Endothelial cell of umbilical vein (primary cell): ENCODE measurements around the gene TLCD3B. TPM values are rescaled to one million over a fixed set of nuclear protein-coding genes. Genes with fewer than 3 reads are reported as not detected.

Experiments
- BruUV-seq: library from RNA; stranded (reverse); fragments of 400-500 nt; replicated peaks from 2 replicates; lab custom pipeline; 2021; lab: Mats Ljungman, UMichigan
- CTCF ChIA-PET: fragments of 300-600, 350-600 bp; sonication (Branson Sonifier 250); formaldehyde crosslinking; loops from one replicate; lab custom pipeline; 2021; ENCODE audit warnings: antibody characterized with exemption, inconsistent platforms; lab: Charles Lee
- POLR2A ChIA-PET: fragments of 300-600, 350-600 bp; sonication (Branson Sonifier 250); formaldehyde crosslinking; loops from one replicate; lab custom pipeline; 2021; ENCODE audit warnings: antibody characterized with exemption, inconsistent platforms; lab: Charles Lee
- DNase-seq: peaks from one replicate; pipeline ENCODE4 v3.0.0-alpha.2; 2011; ENCODE audit warnings: low read depth, low spot score
- FAIRE-seq: peaks from 2 replicates; lab custom pipeline; 2011; peaks lifted over from hg19 to GRCh38; lab: Jason Lieb, UNC
- H2AFZ ChIP-seq: 2 replicates; pipeline ENCODE4 v1.6.0; 2012; ENCODE audit warnings: low read depth, low read length, control low read depth, inconsistent platforms
- H3K27ac ChIP-seq: 2 replicates; pipeline ENCODE4 v1.5.1; 2011; ENCODE audit warnings: low read depth, mild to moderate bottlenecking, control low read depth, low read length, moderate library complexity; ENCODE audit not compliant: insufficient read depth
- H3K27me3 ChIP-seq, 2 experiments: 2 replicates each; pipeline versions ENCODE4 v1.6.0 to v1.6.1; 2011; ENCODE audit warnings: low read length in 2 of 2, mixed read lengths in 1 of 2; ENCODE audit not compliant: control insufficient read depth in 2 of 2, insufficient read depth in 2 of 2
- H3K36me3 ChIP-seq, 2 experiments: 2 replicates in 1 of 2; 3 replicates in 1 of 2; pipeline ENCODE4 v1.5.1; 2011; ENCODE audit warnings: low read length in 2 of 2, mild to moderate bottlenecking in 1 of 2, moderate library complexity in 1 of 2; ENCODE audit not compliant: control insufficient read depth in 2 of 2, insufficient read depth in 2 of 2; ENCODE audit errors: extremely low read depth in 1 of 2
- H3K4me1 ChIP-seq: 3 replicates; pipeline ENCODE4 v1.5.1; 2011; ENCODE audit warnings: mild to moderate bottlenecking, low read length; ENCODE audit not compliant: control insufficient read depth, insufficient read depth; ENCODE audit errors: extremely low read depth
- H3K4me2 ChIP-seq: 2 replicates; pipeline ENCODE4 v1.6.1; 2011; ENCODE audit warnings: low read length, control low read depth, mixed read lengths; ENCODE audit not compliant: insufficient read depth
- H3K4me3 ChIP-seq, 3 experiments: fragments of 200-600 bp in 1 of 3; sonication (generic), shearing (Covaris generic) in 1 of 3; replicated peaks in 1 of 3; 2 replicates each; pipeline ENCODE4 v1.5.1; 2011 to 2016; ENCODE audit warnings: control low read depth in 3 of 3, low read length in 3 of 3, mild to moderate bottlenecking in 2 of 3, inconsistent platforms in 1 of 3, low read depth in 1 of 3, moderate library complexity in 1 of 3; ENCODE audit not compliant: insufficient read depth in 1 of 3
- H3K79me2 ChIP-seq: 2 replicates; pipeline ENCODE4 v1.6.0; 2012; ENCODE audit warnings: low read length, inconsistent platforms; ENCODE audit not compliant: control insufficient read depth, insufficient read depth
- H3K9ac ChIP-seq: replicated peaks from 2 replicates; pipeline ENCODE3; 2011; ENCODE audit warnings: low read length, control low read depth; ENCODE audit not compliant: insufficient read depth; ENCODE audit errors: extremely low read depth
- H3K9me1 ChIP-seq: replicated peaks from 3 replicates; pipeline ENCODE4 v1.6.0; 2011; ENCODE audit warnings: mild to moderate bottlenecking, low read length; ENCODE audit not compliant: control insufficient read depth, insufficient read depth; ENCODE audit errors: extremely low read depth
- H3K9me3 ChIP-seq: replicated peaks from 2 replicates; pipeline ENCODE4 v1.5.1; 2012; ENCODE audit warnings: low read length, inconsistent platforms; ENCODE audit not compliant: control insufficient read depth, insufficient read depth
- H4K20me1 ChIP-seq: replicated peaks from 2 replicates; pipeline ENCODE3; 2011; ENCODE audit warnings: mild to moderate bottlenecking, low read length; ENCODE audit not compliant: control insufficient read depth, insufficient read depth; ENCODE audit errors: extremely low read depth
- CTCF ChIP-seq, 2 donors: IDR thresholded peaks; 1 replicate in 1 of 2; 2 replicates in 1 of 2; pipeline ENCODE4 v1.5.1; 2011; ENCODE audit warnings: low read length in 2 of 2, mild to moderate bottlenecking in 2 of 2, moderate library complexity in 2 of 2, control low read depth in 1 of 2, inconsistent platforms in 1 of 2, low read depth in 1 of 2; ENCODE audit not compliant: insufficient read depth in 1 of 2; ENCODE audit errors: extremely low read depth in 1 of 2
- EZH2 ChIP-seq: IDR thresholded peaks from 2 replicates; pipeline ENCODE4 v1.6.1; 2012; ENCODE audit warnings: borderline replicate concordance, low read depth, mild to moderate bottlenecking, moderate library complexity, low read length, inconsistent platforms; ENCODE audit not compliant: severe bottlenecking
- FOS ChIP-seq: IDR thresholded peaks from 2 replicates; pipeline ENCODE4 v1.6.1; 2011; ENCODE audit warnings: mild to moderate bottlenecking, low read length, moderate library complexity, borderline replicate concordance; ENCODE audit not compliant: insufficient read depth
- GATA2 ChIP-seq: IDR thresholded peaks from 2 replicates; pipeline ENCODE4 v1.7.0; 2011; ENCODE audit warnings: low read depth, mild to moderate bottlenecking, moderate library complexity, mixed read lengths, low read length; ENCODE audit not compliant: insufficient read length, insufficient read depth
- JUN ChIP-seq: IDR thresholded peaks from 2 replicates; pipeline ENCODE4 v1.6.1; 2011; ENCODE audit warnings: borderline replicate concordance, low read depth; ENCODE audit not compliant: insufficient read length, insufficient read depth
- MAX ChIP-seq: IDR thresholded peaks from 2 replicates; pipeline ENCODE4 v1.6.1; 2011; ENCODE audit not compliant: insufficient read depth, insufficient read length
- MYC ChIP-seq: IDR thresholded peaks from one replicate; pipeline ENCODE4 v1.6.1; 2011; ENCODE audit warnings: mild to moderate bottlenecking, low read depth, low read length
- POLR2A ChIP-seq: IDR thresholded peaks from 2 replicates; pipeline ENCODE4 v1.6.1; 2012; ENCODE audit warnings: low read depth, mild to moderate bottlenecking, control low read depth, low read length
- POLR2AphosphoS5 ChIP-seq: IDR thresholded peaks from 2 replicates; pipeline ENCODE4 v1.6.1; 2012; ENCODE audit warnings: low read depth, mild to moderate bottlenecking, control low read depth, low read length, moderate library complexity; ENCODE audit not compliant: insufficient read depth
- dilution Hi-C: fragments of 300-500 bp; cut with MboI; formaldehyde crosslinking; loops from one replicate; pipeline ENCODE4 v1.15.0; 2019; ENCODE audit warnings: low sequenced_read_pairs; ENCODE audit not compliant: extremely low pct_ligation_motif_present
- intact Hi-C: fragments of 100-400 bp; cut with micrococcal nuclease; formaldehyde crosslinking; loops from one replicate; pipeline ENCODE4 v1.10.0; 2022
- polyA plus RNA-seq, 4 experiments: library from polyadenylated mRNA; depleted of rRNA in 3 of 4; stranded (reverse) in 3 of 4; unstranded in 1 of 4; fragments of >200 nt; gene quantifications; 2 replicates each; pipeline versions ENCODE4 v1.2.1 to v1.2.3, GENCODE V29; 2011 to 2012; ENCODE audit warnings: missing spikeins in 1 of 4
- total RNA-seq: library from RNA; stranded (reverse); gene quantifications from 2 replicates; pipeline ENCODE4 v1.2.3, GENCODE V29; 2021

Gene TLCD3B
- total and polyA plus RNA-seq, 2 donors (not counting 3 experiments of a cell fraction or from before 2014, with no cell fraction given): 0.37 to 0.86 TPM

DNA sequence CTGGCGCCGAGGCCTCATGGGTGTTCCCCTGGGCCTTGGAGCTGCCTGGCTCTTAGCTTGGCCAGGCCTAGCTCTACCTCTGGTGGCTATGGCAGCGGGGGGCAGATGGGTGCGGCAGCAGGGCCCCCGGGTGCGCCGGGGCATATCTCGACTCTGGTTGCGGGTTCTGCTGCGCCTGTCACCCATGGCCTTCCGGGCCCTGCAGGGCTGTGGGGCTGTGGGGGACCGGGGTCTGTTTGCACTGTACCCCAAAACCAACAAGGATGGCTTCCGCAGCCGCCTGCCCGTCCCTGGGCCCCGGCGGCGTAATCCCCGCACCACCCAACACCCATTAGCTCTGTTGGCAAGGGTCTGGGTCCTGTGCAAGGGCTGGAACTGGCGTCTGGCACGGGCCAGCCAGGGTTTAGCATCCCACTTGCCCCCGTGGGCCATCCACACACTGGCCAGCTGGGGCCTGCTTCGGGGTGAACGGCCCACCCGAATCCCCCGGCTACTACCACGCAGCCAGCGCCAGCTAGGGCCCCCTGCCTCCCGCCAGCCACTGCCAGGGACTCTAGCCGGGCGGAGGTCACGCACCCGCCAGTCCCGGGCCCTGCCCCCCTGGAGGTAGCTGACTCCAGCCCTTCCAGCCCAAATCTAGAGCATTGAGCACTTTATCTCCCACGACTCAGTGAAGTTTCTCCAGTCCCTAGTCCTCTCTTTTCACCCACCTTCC lies 43.5 kb downstream of the TLCD3B start:
- H3K27me3 ChIP-seq: no peaks in the 10 kb centered on the region
- no peak overlapping the region for H3K4me3 ChIP-seq
- intact Hi-C loops (no loop called here), dilution Hi-C loops (no loop called here)
- no TSS peak for BruUV-seq
- TF ChIP-seq MYC (no peak), POLR2A (no peak), GATA2 (no peak), FOS (no peak), MAX (no peak), POLR2AphosphoS5 (no peak), JUN (no peak), CTCF (IDR thresholded peaks at IDR 0.05; ENCODE audit: extremely low read depth in 1 of 2, insufficient read depth in 1 of 2, low read depth in 1 of 2, low read length in 2 of 2) (no peak), EZH2 (no peak)
- ChIA-PET CTCF (no interaction called here), POLR2A (interaction anchor here (1.1 kb wide), 1 partner anchor 14 kb away, joined by 3 read pairs; the partner anchor contains the start of gene TAOK2)
- H3K4me1 ChIP-seq: no peaks in the 10 kb centered on the region
- no peak overlapping the region for H2AFZ ChIP-seq
- no peak overlapping the region for H3K9ac ChIP-seq
- no peaks in the 10 kb centered on the region for H4K20me1 ChIP-seq
- peaks cover 39 to 87% of the 10 kb centered on the region in 2 experiments for H3K36me3 ChIP-seq
- H3K27ac ChIP-seq: no peak overlapping the region
- FAIRE-seq (no peak), DNase-seq (no peak)
- no peak overlapping the region for H3K4me2 ChIP-seq
- H3K9me3 ChIP-seq: no peaks in the 10 kb centered on the region
- H3K79me2 ChIP-seq: no peaks in the 10 kb centered on the region
- H3K9me1 ChIP-seq: no peaks in the 10 kb centered on the region
